Panc1 (cell line): Measurements from ENCODE around the gene PRDM12.

Experiments
- CTCF ChIP-seq: fragments of 450-650 bp; IDR thresholded peaks from 2 replicates; pipeline ENCODE4 v1.5.1; 2017; ENCODE audit warnings: mild to moderate bottlenecking
- REST ChIP-seq, 2 experiments: IDR thresholded peaks; 2 replicates each; pipeline ENCODE4 v1.6.1; 2011 to 2012; ENCODE audit warnings: low read depth in 2 of 2, control low read depth in 1 of 2, low read length in 1 of 2, mild to moderate bottlenecking in 1 of 2, moderate library complexity in 1 of 2; ENCODE audit not compliant: insufficient read depth in 1 of 2

GRCh38 chr9:130713286-130713960 lies 49.0 kb downstream of the PRDM12 start:
- no peak for TF ChIP-seq CTCF
- TF ChIP-seq REST (IDR thresholded peaks at IDR 0.05; ENCODE audit: insufficient read depth in 1 of 2, low read depth in 2 of 2, low read length in 1 of 2): no peak
